ENCODE measurements around the gene FAM163A. TPM values are rescaled to one million over a fixed set of nuclear protein-coding genes. Genes with fewer than 3 reads are reported as not detected.
A peak's percentile ranks its signal among the peaks of the same experiment; 100 is the strongest.

The FAM163A gene
- polyA plus RNA-seq, 6 donors from 2014 or later, result not detected

DNA sequence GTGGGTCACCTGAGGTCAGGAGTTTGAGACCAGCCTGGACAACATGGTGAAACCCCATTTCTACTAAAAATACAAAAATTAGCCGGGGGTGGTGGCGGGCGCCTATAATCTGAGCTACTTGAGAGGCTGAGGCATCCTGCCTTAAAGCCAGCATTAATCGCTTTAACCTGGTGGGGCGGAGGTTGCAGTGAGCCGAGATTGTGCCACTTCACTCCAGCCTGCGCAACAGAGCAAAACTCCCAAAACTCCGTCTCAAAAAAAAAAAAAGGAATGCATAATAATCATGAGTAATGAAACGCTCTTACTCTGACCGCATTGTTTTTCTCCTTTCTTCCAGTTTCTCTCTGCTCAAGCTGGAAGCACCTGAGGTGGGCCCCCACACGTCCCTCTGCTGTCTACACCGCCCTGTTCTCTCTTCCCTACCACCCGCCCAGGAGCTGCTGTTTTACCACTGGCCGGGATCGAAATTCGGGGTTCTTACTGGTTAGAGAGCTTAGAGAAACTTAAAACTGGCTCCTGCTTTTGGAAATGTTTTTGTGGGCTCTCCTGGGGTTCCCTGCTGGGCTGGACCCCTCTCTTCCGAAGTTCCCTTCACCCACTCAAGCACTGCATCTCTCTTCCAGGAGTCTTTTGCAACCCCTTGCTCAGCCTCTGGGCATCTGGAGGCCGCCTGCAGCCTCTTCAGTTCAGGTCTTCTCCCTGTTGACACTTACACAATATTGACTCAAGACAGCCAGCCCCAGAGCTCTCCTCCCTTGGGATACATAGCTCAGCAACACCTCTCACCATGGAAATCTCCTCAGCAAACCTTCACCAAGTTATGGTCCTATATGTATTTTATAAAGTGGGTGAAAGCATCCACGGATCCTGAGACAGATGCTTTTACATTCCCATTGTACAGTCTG is 62.5 kb downstream of the FAM163A start:
- Mint-ChIP-seq H3K27ac (peak overlapping the region in 2 of 6 donors; percentile 38 to 63), H3K27me3 (peaks cover 11 to 39% (median 35%) of the 10 kb centered on the region in 3 donors)
- no peak for DNase-seq

GRCh38 chr1:179806333-179806732 is 63.2 kb downstream of the FAM163A start:
- peaks cover 0 to 2% (median 0%) of the 10 kb centered on the region in 7 donors for H3K9me3 Mint-ChIP-seq
- H3K4me3 Mint-ChIP-seq, result no peak overlapping the region
- peaks cover 0 to 4% (median 0%) of the 10 kb centered on the region in 3 donors for H3K4me1 Mint-ChIP-seq
- H3K36me3 Mint-ChIP-seq, result no peaks in the 10 kb centered on the region
- no peak overlapping the region for H3K27ac Mint-ChIP-seq
- H3K27me3 Mint-ChIP-seq, result peaks cover 11 to 39% (median 35%) of the 10 kb centered on the region in 3 donors
- DNase-seq, result no peak
- no peak for ATAC-seq (ENCODE audit: low read depth in 2 of 2)

More for the DNA sequence above, 62.5 kb downstream of the FAM163A start:
- Mint-ChIP-seq H3K4me3 (no peak overlapping the region), H3K4me1 (peaks cover 0 to 4% (median 0%) of the 10 kb centered on the region in 3 donors), H3K9me3 (peaks cover 0 to 2% (median 0%) of the 10 kb centered on the region in 7 donors), H3K36me3 (no peaks in the 10 kb centered on the region)
- no peak for ATAC-seq (ENCODE audit: low read depth in 2 of 2)

DNA sequence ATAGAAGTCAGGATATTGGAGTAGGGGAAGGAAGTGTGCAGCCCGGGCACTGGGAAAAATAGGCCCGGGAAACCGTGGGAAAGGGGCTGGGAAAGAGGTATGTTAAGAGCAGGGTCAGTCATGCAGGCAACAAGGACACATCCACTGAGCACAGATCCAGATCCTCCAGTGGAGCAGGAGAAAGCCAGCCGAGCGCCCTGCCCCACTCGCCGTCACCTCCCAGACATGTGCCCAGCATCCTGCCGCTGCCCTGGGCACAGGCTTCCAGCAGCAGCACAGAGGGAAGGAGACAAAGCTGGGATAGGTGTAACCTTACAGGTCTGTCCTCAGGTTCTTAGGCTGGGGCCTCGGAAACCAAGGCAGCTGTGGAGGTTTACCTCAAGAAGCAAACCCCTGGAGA is 64.2 kb downstream of the FAM163A start:
- Mint-ChIP-seq H3K9me3 (peaks cover 0 to 2% (median 0%) of the 10 kb centered on the region in 7 donors), H3K27ac (peak overlapping the region in 1 of 6 donors; percentile 20), H3K4me3 (no peak overlapping the region), H3K27me3 (peaks cover 11 to 47% (median 42%) of the 10 kb centered on the region in 3 donors), H3K4me1 (peaks cover 0 to 4% (median 0%) of the 10 kb centered on the region in 3 donors), H3K36me3 (no peaks in the 10 kb centered on the region)
- DNase-seq, result no peak
- no peak for ATAC-seq (ENCODE audit: low read depth in 2 of 2)

DNA sequence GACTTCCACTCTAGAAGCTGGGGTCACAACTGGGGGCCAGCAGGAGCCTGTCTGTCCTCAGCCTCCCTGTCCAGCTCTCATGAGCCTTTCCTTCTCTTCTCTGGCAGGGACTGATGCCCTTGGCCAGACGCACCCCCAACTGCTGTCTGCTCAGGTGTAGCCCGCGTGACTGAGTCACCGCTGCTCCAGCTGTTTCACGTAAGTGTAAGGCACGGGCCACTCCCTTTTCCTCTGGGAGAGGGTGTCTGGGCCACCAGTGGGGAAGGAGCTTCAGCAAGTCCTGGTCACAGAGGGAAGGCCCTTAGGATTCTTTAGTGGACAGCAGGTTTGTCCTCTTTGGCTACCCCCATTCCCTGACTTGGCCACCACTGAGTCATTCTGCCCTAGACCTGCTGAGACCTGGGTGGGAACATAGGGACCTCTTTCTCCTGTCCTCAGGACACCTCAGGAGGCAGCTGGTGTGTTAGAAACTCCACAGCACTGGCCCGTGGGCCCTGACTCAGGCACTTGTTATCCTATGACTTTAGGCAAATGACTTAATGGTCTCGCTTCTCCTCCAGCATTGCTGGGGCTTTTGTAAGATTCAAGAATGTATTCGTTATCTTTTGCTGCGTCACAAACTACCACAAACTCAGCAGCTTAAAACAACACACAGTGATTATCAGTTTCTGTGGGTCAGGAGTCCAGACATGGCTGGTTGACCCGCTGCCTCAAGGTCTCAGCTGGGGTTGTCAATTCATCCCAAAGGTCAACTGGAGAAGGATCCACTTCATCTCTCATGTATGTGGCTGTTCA is 64.8 kb downstream of the FAM163A start:
- H3K4me1 Mint-ChIP-seq, result peaks cover 0 to 4% (median 0%) of the 10 kb centered on the region in 3 donors
- H3K36me3 Mint-ChIP-seq, result no peaks in the 10 kb centered on the region
- DNase-seq (no peak), ATAC-seq (ENCODE audit: low read depth in 2 of 2) (no peak)
- H3K9me3 Mint-ChIP-seq, result peaks cover 0 to 2% (median 0%) of the 10 kb centered on the region in 7 donors
- H3K4me3 Mint-ChIP-seq, result no peak overlapping the region
- no peak overlapping the region for H3K27ac Mint-ChIP-seq
- peaks cover 11 to 52% (median 48%) of the 10 kb centered on the region in 3 donors for H3K27me3 Mint-ChIP-seq

DNA sequence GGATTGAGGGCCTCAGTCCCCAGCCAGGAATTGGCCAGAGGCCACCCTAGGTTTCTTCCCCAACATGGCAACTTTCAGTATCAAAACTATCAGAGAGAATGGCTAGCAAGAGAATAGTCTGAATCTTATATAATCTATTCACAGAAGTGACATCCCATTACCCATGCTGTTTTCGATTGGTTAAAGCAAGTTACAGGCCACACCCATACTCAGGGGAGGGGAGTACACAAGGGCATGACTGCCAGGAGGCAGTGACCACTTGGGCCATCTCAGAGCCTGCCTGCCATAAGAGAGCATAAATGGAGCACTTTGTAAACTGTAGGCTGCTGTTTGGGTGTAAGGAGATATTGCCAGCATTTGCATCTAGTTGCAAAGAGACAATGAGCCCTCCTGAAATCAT is 65.4 kb downstream of the FAM163A start:
- Mint-ChIP-seq H3K9me3 (peaks cover 0 to 2% (median 0%) of the 10 kb centered on the region in 7 donors), H3K27ac (no peak overlapping the region), H3K27me3 (peaks cover 11 to 58% (median 49%) of the 10 kb centered on the region in 3 donors), H3K4me3 (peak overlapping the region in 1 of 8 donors; percentile 71), H3K36me3 (no peaks in the 10 kb centered on the region), H3K4me1 (peaks cover 0 to 4% (median 0%) of the 10 kb centered on the region in 3 donors)
- ATAC-seq (ENCODE audit: low read depth in 2 of 2), result no peak
- DNase-seq, result no peak

GRCh38 chr1:179809506-179810366 is 66.6 kb downstream of the FAM163A start:
- DNase-seq (peak; percentile 54), ATAC-seq (ENCODE audit: low read depth in 2 of 2) (peak; percentile 73 to 83)
- H3K27ac Mint-ChIP-seq, result peak overlapping the region in 2 of 6 donors; percentile 12 to 17
- no peaks in the 10 kb centered on the region for H3K36me3 Mint-ChIP-seq
- peaks cover 14 to 53% (median 49%) of the 10 kb centered on the region in 3 donors for H3K27me3 Mint-ChIP-seq
- peak overlapping the region in 1 of 8 donors; percentile 41 for H3K4me3 Mint-ChIP-seq
- H3K9me3 Mint-ChIP-seq, result no peaks in the 10 kb centered on the region
- H3K4me1 Mint-ChIP-seq, result peaks cover 7 to 10% (median 9%) of the 10 kb centered on the region in 3 donors

DNA sequence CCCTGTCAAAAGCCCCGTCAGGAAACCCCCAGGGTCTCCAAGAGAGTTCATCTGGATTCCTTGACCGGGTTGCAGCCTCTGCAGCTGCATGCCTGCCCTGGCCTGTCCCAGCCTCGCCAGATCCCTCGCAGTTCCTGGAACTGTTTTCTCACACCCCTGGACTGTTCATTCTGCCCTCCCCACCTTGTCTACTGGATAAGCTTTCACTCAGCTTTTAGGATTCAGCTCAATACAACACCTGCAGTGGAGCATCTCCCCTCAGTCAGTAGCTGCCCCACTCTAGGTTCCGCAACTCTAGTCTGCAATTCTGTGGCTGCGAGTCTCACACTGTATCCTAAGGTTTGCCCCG is 67.2 kb downstream of the FAM163A start:
- Mint-ChIP-seq H3K27ac (peak overlapping the region in 1 of 6 donors; percentile 12), H3K9me3 (no peaks in the 10 kb centered on the region), H3K36me3 (no peaks in the 10 kb centered on the region), H3K27me3 (peaks cover 17 to 58% (median 47%) of the 10 kb centered on the region in 3 donors), H3K4me3 (no peak overlapping the region), H3K4me1 (peaks cover 13 to 16% (median 15%) of the 10 kb centered on the region in 3 donors)
- ATAC-seq (ENCODE audit: low read depth in 2 of 2), result no peak
- DNase-seq, result no peak

DNA sequence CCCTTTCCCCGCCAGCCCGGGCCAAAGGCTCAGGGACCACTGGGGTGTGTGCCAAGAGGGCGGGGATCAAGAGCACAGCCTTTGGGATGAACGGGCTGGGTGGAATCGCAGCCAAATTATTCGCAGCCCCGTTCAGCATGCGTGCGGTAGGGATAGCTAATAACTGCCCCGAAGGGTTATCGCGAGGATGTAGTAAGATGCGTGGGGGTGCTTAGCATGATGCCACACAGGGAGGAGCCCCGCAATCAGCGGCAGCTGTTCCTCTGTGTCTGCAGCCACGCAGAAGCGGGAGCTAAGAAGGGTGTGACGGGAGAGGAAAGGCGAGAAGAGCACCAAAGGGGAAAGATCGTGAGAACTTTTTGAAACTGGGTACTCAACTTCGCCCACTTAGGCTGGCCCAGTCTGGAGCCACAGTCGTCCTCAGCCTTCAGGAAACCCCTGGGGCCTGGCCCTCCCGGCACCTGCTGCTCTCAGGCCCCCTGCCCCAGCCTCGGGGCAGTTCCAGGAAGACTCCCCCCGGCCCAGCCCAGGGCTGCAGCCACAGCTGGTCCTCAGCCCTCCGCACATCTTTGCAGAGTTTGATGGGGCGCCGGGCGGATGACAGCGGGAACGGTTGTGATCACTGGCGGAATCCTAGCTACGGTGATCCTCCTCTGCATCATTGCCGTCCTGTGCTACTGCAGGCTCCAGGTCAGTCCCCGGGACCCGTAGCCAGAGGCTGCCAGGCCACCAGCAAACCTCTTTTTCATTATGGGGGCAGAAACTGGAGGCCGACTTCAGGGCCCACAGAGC is 69.6 kb downstream of the FAM163A start:
- peak overlapping the region in 3 of 8 donors; percentile 34 to 82 (median 57) for H3K4me3 Mint-ChIP-seq
- H3K4me1 Mint-ChIP-seq, result peaks cover 17 to 22% (median 20%) of the 10 kb centered on the region in 3 donors
- H3K36me3 Mint-ChIP-seq, result no peaks in the 10 kb centered on the region
- ATAC-seq (ENCODE audit: low read depth in 2 of 2) (no peak), DNase-seq (no peak)
- H3K9me3 Mint-ChIP-seq, result no peaks in the 10 kb centered on the region
- peak overlapping the region in 1 of 6 donors; percentile 56 for H3K27ac Mint-ChIP-seq
- peaks cover 15 to 66% (median 56%) of the 10 kb centered on the region in 3 donors for H3K27me3 Mint-ChIP-seq

DNA sequence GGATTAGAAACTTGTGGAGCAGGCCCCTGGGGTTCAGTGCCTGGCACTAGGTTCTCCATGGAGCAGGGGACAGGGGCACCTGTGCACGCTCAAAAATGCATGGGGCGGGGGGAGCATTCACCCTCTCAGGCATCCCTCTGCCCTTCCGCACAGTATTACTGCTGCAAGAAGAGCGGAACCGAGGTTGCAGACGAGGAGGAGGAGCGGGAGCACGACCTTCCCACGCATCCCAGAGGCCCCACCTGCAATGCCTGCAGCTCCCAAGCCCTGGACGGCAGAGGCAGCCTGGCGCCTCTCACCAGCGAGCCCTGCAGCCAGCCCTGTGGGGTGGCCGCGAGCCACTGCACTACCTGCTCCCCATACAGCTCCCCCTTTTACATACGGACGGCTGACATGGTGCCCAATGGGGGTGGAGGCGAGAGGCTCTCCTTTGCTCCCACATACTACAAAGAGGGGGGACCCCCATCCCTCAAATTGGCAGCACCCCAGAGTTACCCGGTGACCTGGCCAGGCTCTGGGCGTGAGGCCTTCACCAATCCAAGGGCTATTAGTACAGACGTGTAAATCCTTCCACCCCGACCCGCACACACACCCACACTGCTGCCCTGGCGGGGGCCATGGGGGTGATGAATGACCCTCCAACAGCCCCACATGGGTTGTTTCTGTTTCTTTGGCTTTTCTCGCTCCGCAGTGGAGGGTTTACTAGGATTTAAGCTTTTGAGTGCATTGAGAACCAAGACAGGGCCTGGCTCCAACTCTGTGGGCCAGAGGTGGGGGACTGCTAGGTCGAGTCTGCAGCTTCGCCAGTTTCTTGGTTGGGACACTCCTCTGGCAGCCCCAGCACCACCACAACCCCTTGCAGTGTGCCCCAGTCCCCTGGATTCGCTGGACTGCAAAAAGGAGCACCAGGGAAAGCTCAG is 70.8 kb downstream of the FAM163A start:
- Mint-ChIP-seq H3K4me3 (peak overlapping the region; percentile 82 to 94 (median 92)), H3K9me3 (no peaks in the 10 kb centered on the region), H3K27ac (no peak overlapping the region), H3K27me3 (peaks cover 15 to 68% (median 57%) of the 10 kb centered on the region in 3 donors), H3K4me1 (peaks cover 17 to 22% (median 20%) of the 10 kb centered on the region in 3 donors), H3K36me3 (no peaks in the 10 kb centered on the region)
- no peak for ATAC-seq (ENCODE audit: low read depth in 2 of 2)
- DNase-seq, result peak; percentile 8

DNA sequence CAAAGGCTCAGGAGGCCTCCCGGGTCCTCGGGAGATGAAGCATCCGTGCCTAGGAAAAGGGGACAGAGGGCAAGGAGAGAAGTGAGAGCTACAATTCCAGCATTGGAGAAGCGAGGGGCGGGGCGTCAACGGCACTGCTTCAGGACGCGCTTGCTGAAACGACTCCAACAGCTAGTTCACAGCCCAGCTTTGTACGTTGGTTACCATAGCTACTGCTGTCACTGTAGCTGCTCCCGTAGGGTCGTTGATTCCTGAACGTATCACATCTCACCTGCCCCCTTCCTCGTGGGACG is 71.4 kb downstream of the FAM163A start:
- peak overlapping the region in 4 of 6 donors; percentile 20 to 94 (median 74) for H3K27ac Mint-ChIP-seq
- H3K4me1 Mint-ChIP-seq, result peaks cover 17 to 22% (median 20%) of the 10 kb centered on the region in 3 donors
- peaks cover 15 to 73% (median 57%) of the 10 kb centered on the region in 3 donors for H3K27me3 Mint-ChIP-seq
- H3K9me3 Mint-ChIP-seq, result no peaks in the 10 kb centered on the region
- ATAC-seq (ENCODE audit: low read depth in 2 of 2) (peak; percentile 26 to 40), DNase-seq (no peak)
- H3K36me3 Mint-ChIP-seq, result no peaks in the 10 kb centered on the region
- H3K4me3 Mint-ChIP-seq, result peak overlapping the region; percentile 89 to 95 (median 92)

GRCh38 chr1:179815641-179816040 is 72.5 kb downstream of the FAM163A start:
- no peaks in the 10 kb centered on the region for H3K9me3 Mint-ChIP-seq
- H3K36me3 Mint-ChIP-seq, result no peaks in the 10 kb centered on the region
- peak overlapping the region; percentile 89 to 95 (median 92) for H3K4me3 Mint-ChIP-seq
- H3K4me1 Mint-ChIP-seq, result peaks cover 16 to 22% (median 17%) of the 10 kb centered on the region in 3 donors
- ATAC-seq (ENCODE audit: low read depth in 2 of 2) (no peak), DNase-seq (no peak)
- peaks cover 10 to 62% (median 45%) of the 10 kb centered on the region in 3 donors for H3K27me3 Mint-ChIP-seq
- peak overlapping the region in 3 of 6 donors; percentile 40 to 94 (median 57) for H3K27ac Mint-ChIP-seq

All from naive B cell (primary cell).